ENCODE data around the gene PXDN. TPM values are rescaled to one million over a fixed set of nuclear protein-coding genes. Genes with fewer than 3 reads are reported as not detected.
"Not testable (repeated sequence)": the region's sequence is repeated elsewhere in the genome, so short reads cannot be mapped to it uniquely, and the experiment has no call there.

The PXDN gene
- total and polyA plus RNA-seq, 4 donors, result 10.6 to 109 (median 81.7) TPM

GRCh38 chr2:1683297-1683696 is 61.0 kb downstream of the PXDN start:
- no peaks in the 10 kb centered on the region for H3K9me3 ChIP-seq (ENCODE audit: control insufficient read depth, low read length)
- H3K27ac ChIP-seq (ENCODE audit: low read depth in 1 of 2, low read length in 2 of 2), result no peak overlapping the region
- ATAC-seq (ENCODE audit: low FRiP score) (no peak), DNase-seq (no peak)
- WGBS, 2 donors, result 90 to 95% methylated on average over 1 of the region's 1 CpG
- no peaks in the 10 kb centered on the region for H3K27me3 ChIP-seq (ENCODE audit: control insufficient read depth in 1 of 2, insufficient read depth in 2 of 2, low read length in 1 of 2)
- H3K4me3 ChIP-seq (ENCODE audit: low read length in 2 of 2), result no peak overlapping the region
- intact Hi-C loops (cut with DNase I), result no loop called here
- peaks cover 0 to 4% of the 10 kb centered on the region in 2 donors for H3K4me1 ChIP-seq (ENCODE audit: control insufficient read depth in 1 of 2, insufficient read depth in 2 of 2, low read length in 2 of 2)
- peaks cover 0 to 1% of the 10 kb centered on the region in 2 donors for H3K36me3 ChIP-seq (ENCODE audit: control insufficient read depth in 1 of 2, insufficient read depth in 2 of 2, low read length in 1 of 2)

GRCh38 chr2:1682181-1682440 is 62.2 kb downstream of the PXDN start:
- no peak for DNase-seq
- no peaks in the 10 kb centered on the region for H3K27me3 ChIP-seq (ENCODE audit: control insufficient read depth in 1 of 2, insufficient read depth in 2 of 2, low read length in 1 of 2)
- H3K9me3 ChIP-seq (ENCODE audit: control insufficient read depth, low read length), result no peaks in the 10 kb centered on the region
- peaks cover 0 to 1% of the 10 kb centered on the region in 2 donors for H3K36me3 ChIP-seq (ENCODE audit: control insufficient read depth in 1 of 2, insufficient read depth in 2 of 2, low read length in 1 of 2)
- intact Hi-C loops (cut with DNase I), result no loop called here
- no peak overlapping the region for H3K27ac ChIP-seq (ENCODE audit: low read depth in 1 of 2, low read length in 2 of 2)
- ATAC-seq (ENCODE audit: low FRiP score), result no peak
- H3K4me1 ChIP-seq (ENCODE audit: control insufficient read depth in 1 of 2, insufficient read depth in 2 of 2, low read length in 2 of 2), result peaks cover 0 to 4% of the 10 kb centered on the region in 2 donors
- H3K4me3 ChIP-seq (ENCODE audit: low read length in 2 of 2), result no peak overlapping the region

GRCh38 chr2:1681323-1682180 is 62.8 kb downstream of the PXDN start:
- H3K27me3 ChIP-seq (ENCODE audit: control insufficient read depth in 1 of 2, insufficient read depth in 2 of 2, low read length in 1 of 2), result no peaks in the 10 kb centered on the region
- 80 to 85% methylated on average over 20 of the region's 20 CpGs for WGBS, 2 donors
- DNase-seq (no peak), ATAC-seq (ENCODE audit: low FRiP score) (no peak)
- no peak overlapping the region for H3K4me3 ChIP-seq (ENCODE audit: low read length in 2 of 2)
- H3K27ac ChIP-seq (ENCODE audit: low read depth in 1 of 2, low read length in 2 of 2), result no peak overlapping the region
- peaks cover 0 to 3% of the 10 kb centered on the region in 2 donors for H3K4me1 ChIP-seq (ENCODE audit: control insufficient read depth in 1 of 2, insufficient read depth in 2 of 2, low read length in 2 of 2)
- no peaks in the 10 kb centered on the region for H3K9me3 ChIP-seq (ENCODE audit: control insufficient read depth, low read length)
- peaks cover 0 to 1% of the 10 kb centered on the region in 2 donors for H3K36me3 ChIP-seq (ENCODE audit: control insufficient read depth in 1 of 2, insufficient read depth in 2 of 2, low read length in 1 of 2)
- intact Hi-C loops (cut with DNase I), result no loop called here

- Histone ChIP-seq H3K4me1 (ENCODE audit: control insufficient read depth in 1 of 2, insufficient read depth in 2 of 2, low read length in 2 of 2) (no peaks in the 10 kb centered on the region), H3K27ac (ENCODE audit: low read depth in 1 of 2, low read length in 2 of 2) (no peak overlapping the region), H3K36me3 (ENCODE audit: control insufficient read depth in 1 of 2, insufficient read depth in 2 of 2, low read length in 1 of 2) (peaks cover 0 to 3% of the 10 kb centered on the region in 2 donors), H3K9me3 (ENCODE audit: control insufficient read depth, low read length) (no peaks in the 10 kb centered on the region), H3K4me3 (ENCODE audit: low read length in 2 of 2) (no peak overlapping the region), H3K27me3 (ENCODE audit: control insufficient read depth in 1 of 2, insufficient read depth in 2 of 2, low read length in 1 of 2) (no peaks in the 10 kb centered on the region)
- intact Hi-C loops (cut with DNase I), result no loop called here
- ATAC-seq (ENCODE audit: low FRiP score), result no peak
- WGBS, 2 donors, result 56 to 70% methylated on average over 3 of the region's 3 CpGs
- no peak for DNase-seq
Measured at GRCh38 chr2:1681017-1681318, 63.3 kb downstream of the PXDN start.

- Histone ChIP-seq H3K27ac (ENCODE audit: low read depth in 1 of 2, low read length in 2 of 2) (no peak overlapping the region), H3K27me3 (ENCODE audit: control insufficient read depth in 1 of 2, insufficient read depth in 2 of 2, low read length in 1 of 2) (no peaks in the 10 kb centered on the region), H3K9me3 (ENCODE audit: control insufficient read depth, low read length) (no peaks in the 10 kb centered on the region), H3K36me3 (ENCODE audit: control insufficient read depth in 1 of 2, insufficient read depth in 2 of 2, low read length in 1 of 2) (peaks cover 0 to 3% of the 10 kb centered on the region in 2 donors), H3K4me1 (ENCODE audit: control insufficient read depth in 1 of 2, insufficient read depth in 2 of 2, low read length in 2 of 2) (no peaks in the 10 kb centered on the region), H3K4me3 (ENCODE audit: low read length in 2 of 2) (no peak overlapping the region)
- WGBS, 2 donors, result 86 to 89% methylated on average over 33 of the region's 33 CpGs
- intact Hi-C loops (cut with DNase I), result no loop called here
- DNase-seq, result no peak
- no peak for ATAC-seq (ENCODE audit: low FRiP score)
Measured at GRCh38 chr2:1680222-1681016, 63.9 kb downstream of the PXDN start.

GRCh38 chr2:1679488-1680039 is 64.8 kb downstream of the PXDN start:
- not testable (repeated sequence) for DNase-seq

GRCh38 chr2:1679065-1679464 is 65.2 kb downstream of the PXDN start:
- H3K4me3 ChIP-seq (ENCODE audit: low read length in 2 of 2); DNase-seq; H3K27me3 ChIP-seq (ENCODE audit: control insufficient read depth in 1 of 2, insufficient read depth in 2 of 2, low read length in 1 of 2); H3K4me1 ChIP-seq (ENCODE audit: control insufficient read depth in 1 of 2, insufficient read depth in 2 of 2, low read length in 2 of 2); H3K9me3 ChIP-seq (ENCODE audit: control insufficient read depth, low read length); ATAC-seq (ENCODE audit: low FRiP score); H3K27ac ChIP-seq (ENCODE audit: low read depth in 1 of 2, low read length in 2 of 2); intact Hi-C loops (cut with DNase I); H3K36me3 ChIP-seq (ENCODE audit: control insufficient read depth in 1 of 2, insufficient read depth in 2 of 2, low read length in 1 of 2): not testable (repeated sequence)
- WGBS, 2 donors, result 81% methylated on average over 7 of the region's 7 CpGs

More at GRCh38 chr2:1679488-1680039, 64.8 kb downstream of the PXDN start:
- WGBS, 2 donors, result 84 to 90% methylated on average over 11 of the region's 11 CpGs
- intact Hi-C loops (cut with DNase I); H3K4me1 ChIP-seq (ENCODE audit: control insufficient read depth in 1 of 2, insufficient read depth in 2 of 2, low read length in 2 of 2); ATAC-seq (ENCODE audit: low FRiP score); H3K36me3 ChIP-seq (ENCODE audit: control insufficient read depth in 1 of 2, insufficient read depth in 2 of 2, low read length in 1 of 2); H3K4me3 ChIP-seq (ENCODE audit: low read length in 2 of 2); H3K27ac ChIP-seq (ENCODE audit: low read depth in 1 of 2, low read length in 2 of 2); H3K9me3 ChIP-seq (ENCODE audit: control insufficient read depth, low read length); H3K27me3 ChIP-seq (ENCODE audit: control insufficient read depth in 1 of 2, insufficient read depth in 2 of 2, low read length in 1 of 2): not testable (repeated sequence)

- Histone ChIP-seq H3K36me3 (ENCODE audit: control insufficient read depth in 1 of 2, insufficient read depth in 2 of 2, low read length in 1 of 2) (peaks cover 0 to 5% of the 10 kb centered on the region in 2 donors), H3K4me1 (ENCODE audit: control insufficient read depth in 1 of 2, insufficient read depth in 2 of 2, low read length in 2 of 2) (no peaks in the 10 kb centered on the region), H3K27ac (ENCODE audit: low read depth in 1 of 2, low read length in 2 of 2) (no peak overlapping the region), H3K9me3 (ENCODE audit: control insufficient read depth, low read length) (no peaks in the 10 kb centered on the region), H3K4me3 (ENCODE audit: low read length in 2 of 2) (no peak overlapping the region), H3K27me3 (ENCODE audit: control insufficient read depth in 1 of 2, insufficient read depth in 2 of 2, low read length in 1 of 2) (no peaks in the 10 kb centered on the region)
- DNase-seq, result no peak
- intact Hi-C loops (cut with DNase I), result no loop called here
- ATAC-seq (ENCODE audit: low FRiP score), result no peak
- 80% methylated on average over 14 of the region's 14 CpGs for WGBS, 2 donors
Measured at GRCh38 chr2:1678609-1679008, 65.7 kb downstream of the PXDN start.

- Histone ChIP-seq H3K36me3 (ENCODE audit: control insufficient read depth in 1 of 2, insufficient read depth in 2 of 2, low read length in 1 of 2) (peaks cover 0 to 6% of the 10 kb centered on the region in 2 donors), H3K9me3 (ENCODE audit: control insufficient read depth, low read length) (no peaks in the 10 kb centered on the region), H3K27ac (ENCODE audit: low read depth in 1 of 2, low read length in 2 of 2) (no peak overlapping the region), H3K4me1 (ENCODE audit: control insufficient read depth in 1 of 2, insufficient read depth in 2 of 2, low read length in 2 of 2) (no peaks in the 10 kb centered on the region), H3K27me3 (ENCODE audit: control insufficient read depth in 1 of 2, insufficient read depth in 2 of 2, low read length in 1 of 2) (no peaks in the 10 kb centered on the region), H3K4me3 (ENCODE audit: low read length in 2 of 2) (no peak overlapping the region)
- intact Hi-C loops (cut with DNase I), result no loop called here
- DNase-seq (no peak), ATAC-seq (ENCODE audit: low FRiP score) (no peak)
- WGBS, 2 donors, result 89% methylated on average over 12 of the region's 12 CpGs
Measured at GRCh38 chr2:1677821-1678165, 66.5 kb downstream of the PXDN start.
